Measurements from ENCODE around the gene TCF19. TPM values are rescaled to one million over a fixed set of nuclear protein-coding genes. Genes with fewer than 3 reads are reported as not detected.
A peak's percentile ranks its signal among the peaks of the same experiment; 100 is the strongest.

TCF19 gene
- polyA plus RNA-seq, 6 donors from 2014 or later = 8.4 to 12.3 (median 11.5) TPM

DNA sequence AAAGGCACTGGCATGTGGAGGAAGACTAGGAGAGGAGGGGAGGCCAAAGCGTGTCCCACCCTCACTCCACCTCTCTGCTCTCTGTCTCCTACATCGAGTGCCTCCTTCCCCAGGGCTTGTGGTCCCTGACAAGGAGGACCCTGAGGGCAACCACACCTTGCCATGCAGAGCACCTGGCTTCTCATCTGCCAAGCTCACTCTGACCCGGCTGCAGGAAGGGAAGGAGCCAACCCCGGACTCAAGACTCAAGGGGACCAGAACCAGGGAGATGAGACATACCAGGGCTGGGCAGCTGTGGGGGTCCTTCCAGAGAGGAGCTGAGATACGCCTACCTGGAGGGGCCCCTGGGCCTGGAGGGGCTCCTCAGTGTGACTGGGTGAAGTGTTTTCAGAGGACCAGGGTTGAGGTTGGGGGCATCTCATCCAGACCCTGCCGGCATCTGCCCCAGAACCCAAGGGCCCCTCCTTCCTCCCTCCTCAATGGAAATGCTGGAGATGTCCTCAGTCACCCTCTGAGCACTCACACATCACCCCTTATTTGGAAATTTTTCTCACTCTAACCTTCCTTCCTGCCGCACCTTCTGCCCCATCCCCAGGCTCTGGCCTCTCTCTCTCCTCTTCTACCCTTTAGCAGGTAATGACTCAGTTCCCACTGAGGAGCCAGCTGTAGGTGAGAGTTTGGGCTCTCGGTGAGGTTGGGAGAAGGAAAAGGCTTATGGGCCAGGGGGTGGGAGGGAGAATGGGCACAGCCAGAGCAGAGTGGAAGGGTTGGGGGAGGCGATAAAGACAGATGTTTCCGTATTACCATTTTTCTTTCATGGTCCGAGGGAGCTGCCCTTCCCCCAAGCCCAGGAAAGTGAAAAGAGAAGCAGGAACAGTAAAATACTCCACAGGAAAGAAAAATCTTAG, 44.1 kb downstream of the TCF19 start:
- Mint-ChIP-seq H3K36me3 (peaks cover 0 to 5% of the 10 kb centered on the region in 2 donors), H3K27me3 (no peaks in the 10 kb centered on the region), H3K27ac (peak overlapping the region in 5 of 6 donors; percentile 75 to 100 (median 97)), H3K9me3 (no peaks in the 10 kb centered on the region), H3K4me1 (peaks cover 42 to 48% (median 43%) of the 10 kb centered on the region in 3 donors), H3K4me3 (peak overlapping the region in 5 of 8 donors; percentile 5 to 89 (median 80))
- ATAC-seq (ENCODE audit: low read depth in 2 of 2) (no peak), DNase-seq (no peak)

- Mint-ChIP-seq H3K27ac (peak overlapping the region; percentile 86 to 100 (median 97)), H3K36me3 (peaks cover 0 to 5% of the 10 kb centered on the region in 2 donors), H3K4me3 (peak overlapping the region; percentile 80 to 97 (median 90)), H3K4me1 (peaks cover 37 to 44% (median 41%) of the 10 kb centered on the region in 3 donors), H3K27me3 (no peaks in the 10 kb centered on the region), H3K9me3 (no peaks in the 10 kb centered on the region)
- peak; percentile 68 for DNase-seq
- ATAC-seq (ENCODE audit: low read depth in 2 of 2) = peak; percentile 63 to 68
These were observed 45.1 kb downstream of the TCF19 start for GRCh38 chr6:31203345-31203979.

DNA sequence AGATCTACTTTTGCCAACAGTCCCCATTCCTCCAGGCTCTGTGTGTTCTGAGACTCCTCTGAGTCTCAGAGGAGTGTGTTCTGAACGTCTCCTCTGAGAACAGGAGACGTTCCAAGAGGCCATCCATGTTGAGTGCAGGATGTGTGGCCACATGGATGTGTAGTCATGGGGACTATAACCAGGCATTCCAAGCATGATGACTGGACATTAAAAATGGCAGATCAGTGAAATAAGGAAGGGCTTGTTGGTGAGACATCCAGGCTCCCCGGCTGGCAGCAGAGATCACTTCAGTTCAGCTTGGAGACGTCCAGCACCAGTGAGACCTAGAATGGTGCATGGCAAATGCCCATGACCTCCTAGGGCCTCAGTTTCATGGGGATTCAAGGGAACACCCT, 46.4 kb downstream of the TCF19 start:
- H3K36me3 Mint-ChIP-seq = peaks cover 0 to 5% of the 10 kb centered on the region in 2 donors
- peak overlapping the region; percentile 80 to 97 (median 90) for H3K4me3 Mint-ChIP-seq
- H3K4me1 Mint-ChIP-seq = peaks cover 27 to 38% (median 32%) of the 10 kb centered on the region in 3 donors
- DNase-seq (no peak), ATAC-seq (ENCODE audit: low read depth in 2 of 2) (no peak)
- no peaks in the 10 kb centered on the region for H3K27me3 Mint-ChIP-seq
- H3K27ac Mint-ChIP-seq = peak overlapping the region in 5 of 6 donors; percentile 94 to 100 (median 97)
- H3K9me3 Mint-ChIP-seq = no peaks in the 10 kb centered on the region

DNA sequence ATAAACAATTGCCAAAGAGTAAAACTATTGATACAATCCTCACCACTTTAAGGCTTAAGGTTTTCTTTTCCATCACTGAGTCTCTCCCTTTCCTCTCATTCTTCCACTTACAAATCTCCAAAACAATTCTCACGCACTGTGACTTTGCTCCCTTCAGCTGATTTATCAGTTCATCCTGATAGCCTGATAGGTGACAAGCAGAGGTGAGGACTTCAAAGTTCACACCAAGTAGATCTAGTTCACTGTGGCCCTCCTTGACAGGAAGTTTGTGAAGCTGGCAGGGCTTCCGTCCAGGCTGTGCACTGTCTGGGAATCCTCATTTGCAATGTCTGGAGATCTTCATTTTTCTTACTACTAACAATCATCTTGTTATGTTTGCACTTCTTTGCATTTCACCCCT, 47.2 kb downstream of the TCF19 start:
- Mint-ChIP-seq H3K4me3 (peak overlapping the region in 2 of 8 donors; percentile 31 to 67), H3K4me1 (peaks cover 27 to 38% (median 32%) of the 10 kb centered on the region in 3 donors), H3K9me3 (no peaks in the 10 kb centered on the region), H3K36me3 (peaks cover 0 to 5% of the 10 kb centered on the region in 2 donors), H3K27me3 (no peaks in the 10 kb centered on the region), H3K27ac (peak overlapping the region in 4 of 6 donors; percentile 7 to 57 (median 34))
- no peak for ATAC-seq (ENCODE audit: low read depth in 2 of 2)
- DNase-seq = no peak

DNA sequence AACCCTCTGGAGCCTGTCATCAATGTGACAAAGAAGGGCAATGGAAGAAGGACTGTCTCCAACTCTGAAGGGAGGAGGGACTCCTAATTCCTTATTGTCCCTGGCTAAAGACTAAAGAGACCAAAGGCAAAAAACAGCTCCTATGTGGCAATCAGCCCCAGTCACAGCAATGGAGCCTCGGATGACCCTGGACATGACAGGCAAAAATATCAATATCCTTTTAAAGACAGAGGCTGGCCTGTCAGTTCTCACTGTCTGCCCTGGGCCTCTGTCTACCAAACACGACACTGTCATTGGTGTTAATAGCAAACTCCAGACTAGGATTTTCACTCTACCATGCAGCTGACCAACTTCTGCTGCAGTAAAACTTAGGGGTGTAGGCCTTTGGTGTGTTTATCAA, 50.1 kb downstream of the TCF19 start:
- no peak for ATAC-seq (ENCODE audit: low read depth in 2 of 2)
- H3K27me3 Mint-ChIP-seq = peaks cover 0 to 4% (median 0%) of the 10 kb centered on the region in 3 donors
- no peak overlapping the region for H3K27ac Mint-ChIP-seq

GRCh38 chr6:31209137-31209536, 50.7 kb downstream of the TCF19 start:
- DNase-seq (no peak), ATAC-seq (ENCODE audit: low read depth in 2 of 2) (no peak)
- peaks cover 0 to 3% (median 0%) of the 10 kb centered on the region in 7 donors for H3K9me3 Mint-ChIP-seq
- no peak overlapping the region for H3K27ac Mint-ChIP-seq
- no peaks in the 10 kb centered on the region for H3K36me3 Mint-ChIP-seq
- H3K27me3 Mint-ChIP-seq = peaks cover 0 to 4% (median 0%) of the 10 kb centered on the region in 3 donors
- no peak overlapping the region for H3K4me3 Mint-ChIP-seq
- H3K4me1 Mint-ChIP-seq = peaks cover 2 to 13% (median 7%) of the 10 kb centered on the region in 3 donors

More for the DNA sequence above, 50.1 kb downstream of the TCF19 start:
- Mint-ChIP-seq H3K9me3 (no peaks in the 10 kb centered on the region), H3K4me3 (no peak overlapping the region), H3K4me1 (peaks cover 8 to 19% (median 13%) of the 10 kb centered on the region in 3 donors), H3K36me3 (no peaks in the 10 kb centered on the region)
- DNase-seq = no peak

DNA sequence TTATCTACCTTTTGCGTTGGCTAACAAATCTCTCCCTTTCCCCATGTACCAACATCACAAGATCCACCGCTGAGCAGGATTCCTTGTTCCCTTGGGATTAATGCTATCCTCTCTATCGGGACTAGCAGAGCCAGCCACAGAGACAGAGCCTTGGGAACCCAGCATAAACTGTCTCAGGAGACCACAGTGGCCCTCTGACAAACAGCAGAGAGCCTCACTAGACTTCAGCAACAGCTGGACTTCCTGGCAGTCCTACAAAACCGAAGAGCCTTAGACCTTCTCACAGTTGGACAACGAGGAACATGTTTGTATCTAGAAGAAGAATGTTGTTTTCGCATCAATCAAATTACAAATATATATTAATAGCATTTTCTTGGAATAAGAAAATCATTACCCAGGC, 51.7 kb downstream of the TCF19 start:
- Mint-ChIP-seq H3K27ac (peak overlapping the region in 1 of 6 donors; percentile 33), H3K36me3 (no peaks in the 10 kb centered on the region), H3K27me3 (peaks cover 0 to 4% (median 0%) of the 10 kb centered on the region in 3 donors), H3K4me1 (peaks cover 0 to 10% (median 5%) of the 10 kb centered on the region in 3 donors), H3K9me3 (peaks cover 0 to 13% (median 4%) of the 10 kb centered on the region in 7 donors), H3K4me3 (no peak overlapping the region)
- no peak for DNase-seq
- no peak for ATAC-seq (ENCODE audit: low read depth in 2 of 2)

GRCh38 chr6:31210741-31211532, 52.5 kb downstream of the TCF19 start:
- H3K36me3 Mint-ChIP-seq = peaks cover 0 to under 1% of the 10 kb centered on the region in 2 donors
- DNase-seq (no peak), ATAC-seq (ENCODE audit: low read depth in 2 of 2) (no peak)
- peak overlapping the region in 1 of 6 donors; percentile 38 for H3K27ac Mint-ChIP-seq
- H3K9me3 Mint-ChIP-seq = peaks cover 0 to 15% (median 7%) of the 10 kb centered on the region in 7 donors
- no peak overlapping the region for H3K4me3 Mint-ChIP-seq
- H3K27me3 Mint-ChIP-seq = peaks cover 0 to 4% (median 0%) of the 10 kb centered on the region in 3 donors
- H3K4me1 Mint-ChIP-seq = peaks cover 5 to 12% (median 7%) of the 10 kb centered on the region in 3 donors

Other genes starting within 250 kb of the TCF19 start
- gene VARS2, start 244.4 kb upstream of the TCF19 start, polyA plus RNA-seq (ENCODE audit: low read depth in 6 of 6) = 10 to 100 TPM in 5 of 6 donors, 1 to 10 TPM in 1; 1.2 to 28.4 (median 19.4) TPM
- gene SFTA2, start 226.4 kb upstream of the TCF19 start, polyA plus RNA-seq (ENCODE audit: low read depth in 6 of 6) = under 1 TPM in 1 of 6 donors, not detected in 5; 0.38 TPM
- not detected for gene MUCL3, start 217.6 kb upstream of the TCF19 start, polyA plus RNA-seq (ENCODE audit: low read depth in 6 of 6)
- not detected for gene MUC21, start 174.9 kb upstream of the TCF19 start, polyA plus RNA-seq (ENCODE audit: low read depth in 6 of 6)
- gene MUC22, start 148.1 kb upstream of the TCF19 start, polyA plus RNA-seq (ENCODE audit: low read depth in 6 of 6) = not detected
- not detected for gene C6orf15, start 46.0 kb upstream of the TCF19 start, polyA plus RNA-seq (ENCODE audit: low read depth in 6 of 6)
- not detected for gene PSORS1C1, start 43.8 kb upstream of the TCF19 start, polyA plus RNA-seq (ENCODE audit: low read depth in 6 of 6)
- not detected for gene CDSN, start 38.1 kb upstream of the TCF19 start, polyA plus RNA-seq (ENCODE audit: low read depth in 6 of 6)
- gene PSORS1C2, start 19.5 kb upstream of the TCF19 start, polyA plus RNA-seq (ENCODE audit: low read depth in 6 of 6) = not detected
- 1 to 10 TPM; 2.6 to 6.1 (median 4.5) TPM for gene CCHCR1, start 787 bp upstream of the TCF19 start, polyA plus RNA-seq (ENCODE audit: low read depth in 6 of 6)
- gene POU5F1, start 12.1 kb downstream of the TCF19 start, polyA plus RNA-seq (ENCODE audit: low read depth in 6 of 6) = under 1 TPM in 2 of 6 donors, not detected in 4; 0.25 to 0.40 TPM
- gene HLA-C, start 113.5 kb downstream of the TCF19 start, polyA plus RNA-seq (ENCODE audit: low read depth in 6 of 6) = 1,000 to 10,000 TPM in 5 of 6 donors, 100 to 1,000 TPM in 1; 882 to 1,808 (median 1,469) TPM
- 1,000 to 10,000 TPM; 3,795 to 6,657 (median 6,196) TPM for gene HLA-B, start 198.6 kb downstream of the TCF19 start, polyA plus RNA-seq (ENCODE audit: low read depth in 6 of 6)
- 1 to 10 TPM; 3.6 to 6.3 (median 4.4) TPM for gene MICA, start 245.0 kb downstream of the TCF19 start, polyA plus RNA-seq (ENCODE audit: low read depth in 6 of 6)